Stimulated activated CD4-positive, alpha-beta T cell treated with anti-CD3 and anti-CD28 coated beads, Interleukin-1b, Interleukin-23, amount 100 ng/mL, for 48 hours (primary cell): ENCODE results near the gene FAM181B.

Experiments used
- DNase-seq: peaks from one replicate; pipeline ENCODE4 v3.0.0-alpha.2; 2020

The FAM181B gene

DNA sequence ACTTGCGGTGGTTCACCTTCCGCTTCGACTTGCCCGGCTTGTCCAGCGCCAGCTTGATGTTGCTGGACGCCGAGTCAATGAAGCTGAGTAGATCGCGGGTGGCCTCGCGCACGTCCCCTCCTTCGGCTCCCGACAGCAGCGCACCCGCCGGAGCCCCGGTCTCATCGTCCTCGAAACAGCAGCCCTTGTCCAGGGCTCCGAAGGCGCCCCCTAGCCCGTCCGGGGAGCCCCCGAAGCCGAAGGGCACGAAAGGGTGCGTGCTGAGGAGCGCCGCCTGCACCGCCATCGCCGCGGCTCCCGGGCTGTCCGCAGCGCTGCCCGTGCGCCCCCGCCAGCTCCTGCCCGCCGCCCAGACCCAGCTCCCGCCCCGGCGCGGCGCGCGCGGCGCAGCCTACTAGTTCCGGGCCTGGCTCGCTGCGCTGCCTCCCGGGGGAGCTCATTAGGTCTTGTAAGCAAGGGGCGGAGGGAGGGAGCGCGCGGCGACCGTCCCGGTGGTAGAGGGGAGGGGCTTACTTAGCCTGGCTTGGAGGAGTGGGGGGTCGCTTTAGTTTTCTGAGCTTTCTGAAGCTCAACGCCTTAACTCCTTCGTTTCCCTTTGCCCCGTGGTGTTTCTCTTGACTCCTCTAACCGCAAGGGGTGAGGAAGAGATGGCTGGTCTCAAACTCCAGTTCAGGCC, at the start of gene FAM181B:
Gene FAM181B (minus strand): TSS at position 421 of the 676 bp plus-strand sequence. CDS start 135 bp downstream, at position 286.
- DNase-seq, result peak; percentile 22

GRCh38 chr11:82782825-82783374, 49.2 kb upstream of the FAM181B start:
- DNase-seq, result no peak

- no peak for DNase-seq
These were observed 45.1 kb upstream of the FAM181B start for GRCh38 chr11:82778776-82779175.

- DNase-seq, result no peak
These were observed 42.7 kb upstream of the FAM181B start for GRCh38 chr11:82776377-82776776.

DNA sequence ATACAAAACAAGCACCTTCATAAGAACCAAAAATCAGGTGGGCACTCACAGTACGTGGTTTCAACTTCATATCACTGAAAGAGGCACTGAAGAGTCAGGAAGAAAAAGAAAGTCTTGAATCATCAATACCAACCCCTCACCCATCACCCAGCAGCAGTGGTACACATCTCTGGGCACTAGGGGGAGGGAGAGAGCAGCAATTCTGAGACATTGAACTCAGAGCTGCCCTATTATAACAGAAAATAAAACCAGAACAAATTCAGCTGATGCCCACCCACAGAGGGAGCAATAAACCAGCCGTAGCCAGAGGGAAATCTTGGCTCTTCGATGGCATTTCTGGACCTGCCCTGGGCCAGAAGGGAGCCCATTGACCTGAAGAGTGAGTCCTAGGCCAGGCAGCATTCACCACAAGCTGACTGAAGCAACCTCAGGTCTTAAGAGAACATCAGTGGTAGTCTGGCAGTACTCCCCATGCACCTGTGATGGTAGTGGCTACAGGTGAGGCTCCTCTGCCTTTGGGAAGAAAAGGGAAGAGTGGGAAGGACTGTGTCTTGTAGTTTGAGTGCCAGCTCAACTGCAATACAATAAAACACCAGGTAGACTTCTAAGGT, 42.2 kb upstream of the FAM181B start:
- DNase-seq, result peak; percentile 34

- no peak for DNase-seq
These were observed 41.6 kb upstream of the FAM181B start for GRCh38 chr11:82775218-82775617.

GRCh38 chr11:82771781-82772180, 38.1 kb upstream of the FAM181B start:
- no peak for DNase-seq

GRCh38 chr11:82767123-82767522, 33.5 kb upstream of the FAM181B start:
- no peak for DNase-seq

GRCh38 chr11:82765466-82766034, 31.9 kb upstream of the FAM181B start:
- DNase-seq, result no peak

DNA sequence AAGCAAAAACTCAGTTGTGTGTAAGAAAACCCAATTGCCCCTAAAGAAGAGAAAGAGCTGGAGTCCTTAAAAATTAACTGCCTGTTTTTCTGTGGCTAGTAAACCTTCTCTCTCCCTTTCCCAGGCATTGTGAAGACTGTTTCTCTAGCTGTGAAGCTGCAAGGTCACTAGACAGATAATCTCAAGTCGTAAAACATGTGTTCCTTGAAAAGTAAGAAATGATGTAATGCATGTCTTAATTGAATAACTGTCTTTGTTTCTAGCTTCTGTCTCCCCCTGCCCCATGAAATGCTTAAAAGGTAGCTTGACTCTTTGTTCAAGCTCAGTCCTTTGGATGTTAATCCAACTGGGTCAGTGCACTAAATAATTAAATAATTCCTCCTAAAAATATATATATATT, 29.5 kb upstream of the FAM181B start:
- DNase-seq, result no peak

DNA sequence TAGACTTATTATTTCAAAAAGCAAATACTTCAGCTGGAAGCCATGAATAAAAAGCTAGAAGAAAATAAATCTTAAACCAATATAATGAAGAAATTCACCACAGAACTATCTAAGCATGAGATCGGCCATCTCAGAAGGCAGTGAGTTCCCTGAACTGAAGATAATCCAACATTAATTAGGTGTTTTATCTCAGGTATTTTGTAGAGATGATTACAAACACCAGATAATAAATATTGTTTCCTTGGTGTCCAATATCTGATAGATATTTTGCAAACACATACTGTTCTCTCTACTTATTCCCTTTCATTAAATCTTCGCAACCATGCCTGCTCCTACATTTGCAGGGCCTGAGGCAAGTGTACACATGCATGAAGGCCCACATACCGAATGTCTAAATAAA, 26.0 kb upstream of the FAM181B start:
- DNase-seq, result no peak

DNA sequence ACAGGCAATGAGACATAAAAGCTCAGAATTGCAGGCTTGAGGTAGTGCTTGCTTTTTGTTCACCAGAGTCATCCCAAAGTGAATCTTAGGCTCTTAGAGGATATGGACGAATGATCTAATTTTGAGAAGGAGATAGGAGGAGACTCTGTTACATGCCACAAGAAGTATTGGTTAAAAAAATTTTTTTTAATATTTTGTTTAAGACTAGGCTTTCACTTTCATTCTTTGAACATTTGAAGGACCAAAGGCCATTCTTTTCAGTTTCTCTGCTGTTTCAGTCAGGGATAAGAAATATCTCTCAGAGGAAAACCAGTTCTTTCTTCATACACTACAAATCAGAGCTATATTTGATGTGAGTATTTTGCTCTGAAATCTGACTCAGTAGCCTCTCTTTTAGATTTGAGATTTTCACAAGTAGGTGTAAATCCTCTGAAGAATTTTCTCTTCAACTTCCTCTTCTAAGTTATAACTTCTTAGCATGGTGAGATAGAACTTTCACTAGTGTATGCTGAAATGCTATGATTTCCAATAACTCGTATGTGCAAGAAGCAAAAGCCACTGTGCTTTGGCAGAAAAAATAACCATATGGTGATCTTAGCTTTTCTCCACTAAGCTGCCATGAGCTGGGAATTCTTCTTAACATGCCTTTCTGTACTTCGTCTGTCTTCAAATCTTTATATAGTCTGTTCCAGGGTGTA, 24.1 kb upstream of the FAM181B start:
- DNase-seq, result no peak

DNA sequence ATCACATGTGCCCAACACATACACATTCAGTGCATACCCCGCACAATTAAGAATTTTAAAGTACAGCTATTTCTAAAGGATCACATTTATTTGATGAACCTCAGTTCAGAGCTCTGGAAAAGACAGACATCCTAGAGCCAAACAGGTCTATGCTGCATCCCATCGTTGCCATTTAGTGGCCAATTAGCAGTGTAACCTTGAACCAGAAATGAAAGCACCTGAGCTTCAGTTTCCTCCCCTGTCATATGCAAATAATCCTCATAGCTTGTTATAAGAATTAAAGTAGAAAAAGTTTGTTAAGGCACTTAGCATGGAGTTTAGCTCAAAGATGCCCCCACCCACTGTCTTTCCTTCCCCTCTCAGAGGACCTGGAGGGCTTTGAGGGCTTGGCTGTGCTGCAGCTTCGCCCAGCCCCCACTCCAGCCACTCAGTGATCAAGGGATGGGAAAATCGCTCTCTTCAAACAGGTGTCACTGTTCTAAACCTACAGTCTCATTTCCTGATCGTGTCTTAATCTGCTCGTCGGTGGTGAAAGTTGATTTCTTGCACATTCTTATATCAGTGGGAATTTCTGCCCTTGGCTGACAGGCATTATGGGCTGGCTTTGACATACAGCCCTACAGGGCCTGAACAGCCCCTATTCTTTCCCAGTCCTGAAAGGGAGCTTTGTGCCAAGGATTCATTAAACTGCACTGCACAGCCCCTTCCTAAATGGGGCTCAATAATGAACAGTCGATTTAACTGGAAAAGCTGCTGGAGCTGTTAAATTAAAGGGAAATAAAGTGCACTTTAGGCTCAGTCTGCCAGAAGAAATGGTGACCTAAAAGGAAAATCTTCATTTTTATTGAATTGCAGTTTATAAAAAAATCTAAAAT, 23.3 kb upstream of the FAM181B start:
- DNase-seq, result no peak

GRCh38 chr11:82754410-82754809, 20.7 kb upstream of the FAM181B start:
- no peak for DNase-seq

- no peak for DNase-seq
These were observed 20.3 kb upstream of the FAM181B start for GRCh38 chr11:82753921-82754320.

DNA sequence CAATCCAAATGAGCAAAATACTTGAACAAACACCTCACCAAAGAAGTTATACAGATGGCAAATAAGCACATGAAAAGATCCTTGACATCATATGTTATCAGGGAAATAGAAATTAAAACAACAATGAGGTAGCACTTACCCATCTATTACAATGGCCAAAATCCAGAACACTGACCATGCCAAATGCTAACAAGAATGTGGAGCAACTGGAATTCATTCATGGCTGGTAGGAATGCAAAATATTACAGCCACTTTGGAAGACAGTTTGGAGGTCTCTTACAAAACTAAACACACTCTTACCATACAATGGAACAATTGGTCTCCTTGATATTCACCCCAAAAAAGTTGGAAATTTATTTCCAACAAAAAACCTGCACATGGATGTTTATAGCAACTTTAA, 19.1 kb upstream of the FAM181B start:
- no peak for DNase-seq

- no peak for DNase-seq
These were observed 17.0 kb upstream of the FAM181B start for GRCh38 chr11:82750643-82751139.

DNA sequence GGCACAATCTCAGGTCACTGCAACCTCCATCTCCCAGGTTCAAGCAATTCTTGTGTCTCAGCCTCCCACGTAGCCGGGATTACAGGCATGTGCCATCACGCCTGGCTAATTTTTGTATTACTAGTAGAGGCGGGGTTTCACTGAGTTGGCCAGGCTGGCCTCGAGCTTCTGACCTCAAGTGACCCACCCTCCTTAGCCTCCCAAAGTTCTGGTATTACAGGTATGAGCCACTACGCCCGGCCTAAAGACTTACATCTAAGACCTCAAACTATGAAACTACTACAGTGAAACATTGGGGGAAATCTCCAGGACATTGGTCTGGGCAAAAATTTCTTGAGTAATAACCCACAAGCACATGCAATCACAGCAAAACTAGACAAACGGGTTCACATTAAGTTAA, 13.8 kb upstream of the FAM181B start:
- no peak for DNase-seq

GRCh38 chr11:82738091-82738490, 4.4 kb upstream of the FAM181B start:
- DNase-seq, result no peak

- DNase-seq, result no peak
These were observed 436 bp upstream of the FAM181B start for GRCh38 chr11:82734120-82734479.

DNA sequence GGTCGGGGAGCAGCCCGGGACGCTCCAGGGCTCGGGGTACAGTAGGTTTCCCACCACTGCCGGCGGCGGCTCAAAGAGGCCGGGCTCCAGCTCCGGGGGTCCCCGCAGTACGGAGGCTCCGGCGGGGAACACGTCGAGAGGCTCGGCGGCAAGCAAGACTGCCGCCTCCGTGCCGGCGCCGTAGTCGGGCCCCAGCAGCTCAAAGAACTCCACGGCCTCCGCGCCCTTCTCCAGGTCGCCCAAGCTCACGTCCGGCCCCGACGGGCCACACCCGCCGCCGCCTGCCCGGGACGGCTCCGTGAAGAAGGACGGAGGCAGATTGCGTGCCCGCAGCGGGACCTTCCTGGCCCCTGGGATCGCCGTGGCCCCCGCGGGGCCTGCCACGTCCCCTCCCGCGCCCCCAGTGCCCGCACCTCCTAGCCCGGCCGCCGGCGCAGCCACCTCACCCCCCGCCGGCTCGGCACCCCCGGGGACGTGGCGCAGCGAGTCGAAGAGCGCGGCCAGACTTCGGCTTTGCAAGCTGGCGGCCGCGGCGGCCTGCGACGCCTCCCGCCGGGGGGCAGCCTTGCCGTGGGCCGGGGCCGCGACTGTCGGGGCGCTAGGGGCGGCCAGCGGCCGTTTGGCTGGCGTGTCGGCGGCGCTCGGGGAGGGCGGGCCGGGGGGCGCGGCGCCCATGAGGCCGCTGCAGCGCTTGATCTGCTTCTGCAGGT, 775 bp downstream of the FAM181B start:
- peak; percentile 6 for DNase-seq

DNA sequence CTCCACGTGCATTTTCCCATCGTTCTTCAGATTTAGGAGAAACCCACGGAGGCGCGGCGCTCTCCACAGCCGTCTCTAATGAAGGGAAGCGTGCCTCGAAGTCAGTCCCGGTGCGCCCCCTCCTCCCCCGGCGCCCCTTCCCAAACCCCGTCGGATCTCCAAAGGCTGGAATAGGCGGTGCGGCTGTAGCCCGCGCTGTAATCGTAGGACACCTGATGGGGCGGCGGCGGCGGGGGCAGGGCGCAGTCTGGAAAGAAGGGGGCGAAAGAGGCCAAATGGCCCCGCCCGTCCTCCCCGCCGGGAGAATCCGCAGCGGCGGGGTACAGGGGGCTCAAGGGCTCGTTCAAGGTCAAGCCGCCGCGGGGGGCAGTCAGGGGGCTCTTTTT, 1.3 kb downstream of the FAM181B start:
- DNase-seq, result no peak
